Astrocyte of the spinal cord (primary cell): Measurements from ENCODE around the gene MND1.

Experiments used
- DNase-seq: peaks from one replicate; pipeline ENCODE4 v3.0.0; 2011; ENCODE audit warnings: low read depth, low spot score
- H3K4me3 ChIP-seq: 2 replicates; pipeline ENCODE4 v1.5.1; 2011; ENCODE audit warnings: low read depth, mild to moderate bottlenecking, low read length, moderate library complexity
- CTCF ChIP-seq: IDR thresholded peaks from 2 replicates; pipeline ENCODE4 v1.5.1; 2012; ENCODE audit warnings: low read depth, mild to moderate bottlenecking, low read length, inconsistent platforms
- in situ Hi-C: cut with HindIII; loops from 2 replicates; pipeline ENCODE4 v1.10.0; 2017; ENCODE audit warnings: low sequenced_read_pairs

Gene MND1

DNA sequence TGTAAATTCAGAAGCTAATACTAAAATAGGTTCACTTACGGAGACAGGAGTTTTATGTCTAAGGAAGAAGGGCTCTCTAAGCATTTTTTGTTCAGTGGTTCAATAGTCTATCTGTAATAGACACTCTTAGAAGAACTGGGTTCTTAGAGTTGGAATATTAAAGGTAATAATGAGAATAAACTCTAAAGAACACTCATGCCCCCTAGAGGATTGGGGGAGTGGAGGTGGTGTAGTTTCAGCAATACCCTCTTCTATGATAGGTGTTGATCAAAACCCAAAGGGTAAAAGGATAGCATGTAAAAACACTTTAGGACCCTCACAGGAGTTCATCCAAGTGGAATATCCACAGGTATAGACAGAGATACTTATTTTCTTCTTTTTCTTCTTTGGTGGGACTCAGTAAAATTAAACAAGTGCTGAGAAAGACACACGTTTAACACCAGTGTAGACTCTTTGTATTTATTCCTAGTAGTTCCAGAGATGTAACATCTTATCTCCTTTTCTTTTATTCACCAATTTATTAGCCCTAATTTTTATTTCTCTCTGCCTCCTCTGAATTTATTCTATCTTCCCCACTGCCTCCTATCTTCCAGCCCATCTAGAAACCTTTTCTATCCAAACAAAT lies 25.7 kb upstream of the MND1 start:
- peak; percentile 67 for DNase-seq
- TF ChIP-seq CTCF = peak; percentile 81
- in situ Hi-C loops = no loop called here
- no peak overlapping the region for H3K4me3 ChIP-seq

DNA sequence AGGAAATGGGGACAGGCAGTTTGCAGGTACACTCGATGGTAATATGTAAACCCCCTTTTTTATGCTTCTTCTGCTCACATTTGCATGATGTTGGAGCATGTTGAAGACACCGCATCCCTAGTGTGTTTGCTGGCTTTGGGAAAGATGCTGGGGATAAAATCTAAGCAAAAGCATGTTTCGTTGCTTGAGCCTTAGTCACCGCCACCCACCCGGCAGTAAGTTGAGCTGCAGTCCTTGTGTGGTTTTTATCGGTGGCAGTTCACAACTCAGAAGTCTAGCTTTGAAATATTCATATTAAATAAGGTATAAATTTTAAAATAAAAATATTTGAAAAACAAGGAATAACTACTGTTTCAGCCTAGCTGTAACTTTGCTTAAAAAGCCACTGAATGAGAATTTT lies 21.7 kb upstream of the MND1 start:
- in situ Hi-C loops = no loop called here
- H3K4me3 ChIP-seq = no peak overlapping the region
- no peak for TF ChIP-seq CTCF
- DNase-seq = no peak

DNA sequence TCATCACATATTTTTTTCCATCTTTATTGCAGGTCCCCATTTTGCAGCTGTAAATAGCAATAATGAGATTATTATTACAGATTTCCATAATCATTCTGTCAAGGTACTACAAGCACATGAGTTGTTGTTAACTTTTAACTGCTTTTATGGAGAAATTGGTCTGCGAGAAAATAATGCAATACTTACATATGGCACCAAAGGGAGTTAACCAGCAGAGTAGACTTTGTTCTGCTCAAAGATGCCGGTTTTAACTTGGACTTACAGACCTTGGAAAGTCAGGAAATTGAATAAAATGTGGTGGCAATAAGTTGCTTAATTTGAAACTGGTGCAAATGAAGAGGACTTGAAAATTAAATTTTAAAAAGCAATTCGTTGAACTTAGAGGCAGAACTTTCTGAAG lies 20.4 kb upstream of the MND1 start:
- in situ Hi-C loops = no loop called here
- no peak for DNase-seq

DNA sequence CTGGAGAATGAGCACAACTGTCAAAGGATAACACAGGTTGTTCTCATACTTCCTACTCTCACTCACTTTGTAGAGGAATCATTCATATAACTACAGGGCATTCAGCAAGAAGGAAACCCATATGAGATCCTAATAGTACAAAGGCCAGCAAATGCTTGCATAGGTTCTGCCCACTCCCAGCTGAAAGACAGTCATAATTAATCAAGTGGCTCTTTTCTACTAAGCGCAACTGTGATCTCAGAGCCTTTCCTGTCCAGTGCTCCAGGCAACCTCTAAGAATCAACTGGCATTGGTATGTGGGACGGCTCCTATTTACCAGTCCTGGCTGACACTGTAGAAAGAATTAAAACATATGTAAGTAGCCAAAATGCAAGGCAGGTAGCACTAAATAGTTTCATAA lies 18.9 kb upstream of the MND1 start:
- no peak for TF ChIP-seq CTCF
- in situ Hi-C loops = no loop called here
- H3K4me3 ChIP-seq = no peak overlapping the region
- no peak for DNase-seq

More for the DNA sequence above, 20.4 kb upstream of the MND1 start:
- TF ChIP-seq CTCF = no peak
- H3K4me3 ChIP-seq = no peak overlapping the region

DNA sequence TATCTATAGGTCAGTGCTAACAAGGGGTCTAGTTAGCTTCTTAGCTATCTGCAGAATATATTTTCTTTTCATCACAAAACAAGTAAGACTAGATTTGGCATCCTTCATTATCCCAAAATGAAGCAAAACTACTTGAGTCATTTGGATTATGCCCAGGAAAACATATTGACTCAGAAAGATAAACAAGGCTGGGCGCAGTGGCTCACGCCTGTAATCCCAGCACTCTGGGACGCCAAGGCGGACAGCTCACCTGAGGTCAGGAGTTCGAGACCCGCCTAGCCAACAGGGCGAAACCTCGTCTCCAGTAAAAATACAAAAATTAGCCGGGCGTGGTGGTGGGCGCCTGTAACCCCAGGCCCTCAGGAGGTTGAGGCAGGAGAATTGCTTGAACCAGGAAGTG lies 18.0 kb upstream of the MND1 start:
- no peak for TF ChIP-seq CTCF
- peak; percentile 48 for DNase-seq
- in situ Hi-C loops = no loop called here
- no peak overlapping the region for H3K4me3 ChIP-seq

DNA sequence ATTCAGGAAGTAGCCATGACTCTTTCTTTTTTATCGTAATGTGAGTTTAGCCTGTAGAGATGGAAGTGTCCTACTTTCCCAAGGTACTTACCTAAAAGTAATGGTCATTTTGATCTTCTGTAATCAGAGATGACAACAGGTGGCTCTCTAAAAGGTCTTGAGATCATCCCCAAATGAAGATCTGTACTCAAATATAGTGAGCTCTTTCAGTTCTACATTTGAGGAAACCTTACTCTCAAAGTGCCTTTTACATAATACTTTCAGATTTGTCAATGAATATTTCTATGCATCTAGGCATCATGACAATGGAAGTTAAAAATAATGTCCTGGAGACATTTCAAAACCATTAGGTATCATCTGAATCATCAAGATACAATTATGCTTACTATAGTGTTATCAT lies 17.2 kb upstream of the MND1 start:
- TF ChIP-seq CTCF = no peak
- in situ Hi-C loops = no loop called here
- H3K4me3 ChIP-seq = no peak overlapping the region
- no peak for DNase-seq

DNA sequence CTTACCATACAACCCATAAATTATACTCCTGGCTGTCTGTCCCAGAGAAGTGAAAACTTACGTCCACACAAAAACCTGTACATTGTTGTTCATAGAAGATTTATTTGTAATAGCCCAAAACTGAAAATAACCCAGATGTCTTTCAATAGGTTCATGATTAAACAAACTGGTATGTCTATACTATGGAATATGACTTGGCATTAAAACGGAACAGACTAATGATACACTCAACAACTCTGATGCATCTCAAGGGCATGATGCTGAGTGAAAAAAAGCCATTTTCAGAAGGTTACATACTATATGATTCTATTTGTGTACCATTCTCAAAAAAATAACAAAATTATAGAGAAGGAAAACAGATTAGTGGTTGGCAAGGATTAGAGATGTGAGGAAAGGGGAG lies 11.6 kb upstream of the MND1 start:
- H3K4me3 ChIP-seq = no peak overlapping the region
- no peak for TF ChIP-seq CTCF
- DNase-seq = no peak
- in situ Hi-C loops = no loop called here
